ENCODE data around the gene FNDC11.
"Not testable (repeated sequence)": the region's sequence is repeated elsewhere in the genome, so short reads cannot be mapped to it uniquely, and the experiment has no call there.

The FNDC11 gene

GRCh38 chr20:63568170-63568981 is 14.4 kb downstream of the FNDC11 start:
- DNase-seq = no peak

DNA sequence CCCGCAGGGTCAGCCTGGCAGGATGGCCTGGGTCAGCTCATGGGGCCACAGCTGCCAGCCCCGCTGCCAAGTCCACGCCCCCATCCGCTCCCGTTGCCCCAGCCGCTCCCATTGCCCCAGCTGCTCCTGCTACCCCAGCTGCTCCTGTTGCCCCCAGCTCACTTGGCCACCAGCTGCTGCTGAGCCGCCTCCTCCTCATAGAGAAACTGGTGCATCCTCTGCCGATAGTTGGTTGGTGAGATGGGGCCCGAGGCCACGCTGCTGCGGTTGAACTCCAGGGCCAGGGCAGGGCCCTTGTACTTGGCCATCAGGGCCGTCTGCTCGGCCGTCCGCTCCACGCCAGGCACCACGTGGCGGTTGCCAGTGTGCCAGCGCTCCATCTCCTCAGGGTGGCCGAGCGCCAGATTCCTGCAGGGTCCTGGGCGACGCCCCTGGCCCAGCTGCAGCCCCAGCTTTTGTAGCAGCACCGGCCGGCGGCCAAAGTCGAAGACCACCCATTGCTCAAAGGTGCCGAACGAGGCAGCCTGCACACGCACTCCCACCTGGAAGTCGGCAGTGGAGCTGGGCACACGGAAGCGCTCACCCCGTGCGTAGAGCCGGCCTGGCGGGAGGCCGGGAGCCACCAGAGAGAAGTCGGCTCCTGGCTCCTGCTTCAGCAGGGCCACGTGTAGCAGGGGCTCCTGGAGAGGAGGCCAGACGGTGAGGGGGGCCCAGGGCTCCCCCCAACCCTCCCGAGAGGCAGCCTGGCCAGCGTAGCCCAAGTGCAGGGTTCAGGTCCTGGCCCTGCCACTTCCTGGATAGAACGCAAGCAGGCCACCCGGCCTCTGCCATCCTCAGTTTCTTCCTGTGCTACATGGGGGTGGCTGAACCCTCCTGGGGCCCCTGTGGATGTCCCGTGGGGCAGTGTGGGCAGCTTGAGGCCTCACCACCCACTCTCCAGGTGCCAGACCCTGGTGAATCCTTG is 15.3 kb downstream of the FNDC11 start:
- no peak for DNase-seq

DNA sequence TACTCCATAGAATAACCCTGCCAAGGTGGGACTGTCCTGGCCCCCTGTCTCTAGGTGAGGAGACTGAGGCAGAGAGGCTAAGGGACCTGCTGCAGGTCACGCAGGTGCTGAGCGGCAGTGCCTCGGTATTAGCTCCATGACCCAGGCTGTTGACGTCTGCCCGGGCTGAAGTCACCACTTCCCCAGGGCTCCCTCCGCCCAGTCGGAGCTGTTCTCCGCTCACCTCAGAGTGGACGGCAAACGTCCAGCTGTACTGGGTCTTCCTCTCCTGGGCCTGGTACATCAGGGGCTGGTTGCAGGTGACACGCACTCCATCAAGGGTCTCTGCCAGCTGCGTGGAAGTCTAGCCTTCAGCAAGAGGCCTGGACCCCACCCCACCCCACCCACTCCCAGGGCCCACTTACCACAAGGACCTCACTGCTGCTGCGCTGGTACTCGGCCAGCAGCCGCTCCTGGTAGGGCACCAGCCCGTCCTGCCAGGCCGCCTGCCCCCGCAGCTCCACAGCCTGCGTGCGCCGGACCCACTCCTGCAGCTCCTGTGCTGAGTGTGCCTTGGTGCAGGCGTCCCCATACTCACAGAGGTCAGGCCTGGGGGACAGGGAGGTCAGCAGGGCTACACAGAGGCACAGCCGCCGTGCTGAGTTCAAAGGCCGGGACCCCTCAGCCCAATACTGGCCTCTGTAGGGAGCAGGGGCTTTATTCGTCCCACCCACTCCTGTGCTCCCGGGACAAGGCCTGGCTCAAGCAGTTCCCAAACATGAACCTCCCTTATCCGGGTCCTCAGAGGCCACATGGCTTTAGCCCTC is 16.5 kb downstream of the FNDC11 start:
- DNase-seq = no peak

- DNase-seq = not testable (repeated sequence)
These were observed 17.1 kb downstream of the FNDC11 start for GRCh38 chr20:63571087-63571478.

- DNase-seq = no peak
These were observed 18.3 kb downstream of the FNDC11 start for GRCh38 chr20:63572071-63572787.

- DNase-seq = no peak
These were observed 19.1 kb downstream of the FNDC11 start for GRCh38 chr20:63572788-63573646.

GRCh38 chr20:63573647-63574131 is 19.7 kb downstream of the FNDC11 start:
- DNase-seq = no peak

DNA sequence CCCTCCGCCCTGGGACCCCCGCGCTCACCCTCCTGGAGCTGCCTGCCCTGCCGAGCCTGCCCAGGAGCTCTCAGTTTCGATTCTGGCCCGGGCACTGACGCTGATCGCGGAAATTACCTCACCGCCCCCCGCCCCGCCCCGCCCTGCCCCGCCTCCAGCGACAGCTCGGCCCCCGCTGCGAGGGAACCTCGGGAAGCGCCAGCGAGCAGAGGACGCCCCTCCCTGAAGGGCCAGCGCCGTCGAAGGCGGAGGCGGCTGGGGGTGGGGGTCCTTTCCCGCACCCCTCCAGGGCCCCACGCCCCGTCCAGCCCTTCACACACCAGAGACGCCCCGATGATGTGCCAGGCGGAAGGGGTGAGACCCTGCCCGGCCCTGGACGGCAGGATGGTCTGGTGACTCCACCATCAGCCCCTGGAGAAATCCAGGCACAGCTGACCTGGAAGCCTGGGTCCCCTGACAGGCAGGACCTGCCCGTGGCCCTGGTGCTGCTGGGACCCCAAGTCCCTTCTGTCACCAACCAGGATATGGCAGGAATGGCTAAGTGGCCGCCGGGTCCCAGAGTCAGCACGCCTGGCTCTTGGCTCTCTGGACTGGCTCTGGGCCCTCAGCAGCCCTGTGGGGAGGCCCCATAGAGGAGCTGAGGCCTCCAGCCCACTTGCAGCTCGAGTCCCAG is 20.3 kb downstream of the FNDC11 start, which contains the start of gene HELZ2:
TSS of gene HELZ2 (minus strand) at position 84 of the 673 bp plus-strand sequence. CDS start 1,854 bp downstream, outside the sequence.
- peak; percentile 78 for DNase-seq

DNA sequence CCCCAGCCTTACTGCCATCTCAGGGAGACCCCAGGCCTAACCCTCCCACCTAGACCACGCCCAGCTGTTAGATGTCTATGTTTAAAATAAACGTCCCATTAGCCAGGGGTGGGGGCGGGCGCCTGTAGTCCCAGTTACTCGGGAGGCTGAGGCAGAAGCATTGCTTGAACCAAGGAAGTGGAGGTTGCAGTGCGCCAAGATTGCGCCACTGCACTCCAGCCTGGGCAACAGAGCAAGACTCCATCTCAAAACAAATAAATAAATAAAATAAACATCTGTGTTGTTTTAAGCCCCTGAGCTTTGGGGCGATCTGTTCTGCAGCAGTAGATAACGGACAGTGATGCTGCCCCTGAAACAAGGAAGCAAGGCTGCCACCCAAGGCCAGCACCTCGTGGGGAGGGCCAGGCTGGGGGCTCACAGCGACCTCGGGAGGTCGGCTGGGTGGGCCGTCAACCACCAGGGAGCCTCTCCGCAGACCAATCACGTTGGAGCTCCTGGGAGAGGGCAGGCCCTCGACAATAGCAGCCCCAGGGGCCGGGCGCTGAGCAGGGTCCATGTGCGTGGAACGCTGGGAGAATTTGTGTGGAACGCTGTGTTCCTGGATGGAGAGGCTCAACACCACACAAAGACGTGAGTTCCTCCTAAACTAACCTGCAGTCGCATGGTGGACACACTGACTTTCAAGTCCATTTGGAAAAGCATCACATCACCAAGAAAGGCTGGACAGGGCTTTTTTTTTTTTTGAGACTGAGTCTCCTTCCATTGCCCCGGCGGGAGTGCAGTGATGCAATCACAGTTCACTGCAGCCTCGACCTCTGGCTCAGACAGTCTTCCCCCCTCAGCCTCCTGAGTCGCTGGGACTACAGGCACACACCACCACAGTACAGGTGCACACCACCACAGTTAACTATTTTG is 21.1 kb downstream of the FNDC11 start:
- DNase-seq = no peak

DNA sequence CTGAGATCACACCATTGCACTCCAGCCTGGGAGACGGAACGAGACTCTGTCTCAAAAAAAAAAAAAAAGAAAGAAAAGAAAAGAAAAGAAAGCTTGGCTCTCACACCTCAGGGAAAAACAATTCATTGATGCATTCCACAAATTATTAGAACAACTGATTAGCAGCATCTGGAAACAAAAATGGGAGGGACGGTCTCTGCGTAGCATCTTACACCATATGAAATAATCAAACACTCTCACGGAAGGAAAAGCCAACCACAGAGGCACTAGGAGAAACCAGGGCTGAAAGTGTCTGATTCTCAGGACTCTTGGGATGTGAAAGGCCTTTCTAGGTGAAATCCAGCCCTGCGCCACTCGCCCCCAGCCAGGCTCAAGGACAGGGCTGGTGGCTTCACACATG is 22.4 kb downstream of the FNDC11 start:
- no peak for DNase-seq

DNA sequence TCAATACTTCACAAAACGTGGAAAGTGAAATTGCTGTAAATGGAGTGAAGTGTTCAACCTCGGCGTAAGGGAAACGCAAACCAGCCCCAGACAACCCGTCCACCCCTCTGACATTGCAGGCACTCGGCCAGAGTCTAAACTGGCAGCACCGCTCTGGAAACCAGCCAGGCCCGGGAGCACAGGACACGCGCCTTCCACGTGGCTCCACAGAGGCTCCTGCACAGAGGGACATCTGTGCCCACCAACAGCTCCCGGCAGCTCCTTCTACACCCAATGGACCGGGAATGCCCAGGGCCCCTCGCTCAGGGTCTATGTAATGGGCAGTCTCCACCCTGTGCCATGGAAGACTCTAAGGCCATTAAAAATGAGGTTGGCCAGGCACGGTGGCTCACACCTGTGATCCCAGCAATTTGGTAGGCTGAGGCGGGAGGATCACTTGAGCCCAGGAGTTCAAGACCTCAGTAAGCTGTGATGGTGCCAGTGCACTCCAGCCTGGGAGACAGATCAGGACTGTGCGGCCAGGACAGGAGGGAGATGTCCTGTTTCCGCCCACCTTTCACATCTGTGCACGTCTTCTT is 23.4 kb downstream of the FNDC11 start:
- DNase-seq = no peak

GRCh38 chr20:63578224-63579016 is 24.5 kb downstream of the FNDC11 start:
- no peak for DNase-seq

DNA sequence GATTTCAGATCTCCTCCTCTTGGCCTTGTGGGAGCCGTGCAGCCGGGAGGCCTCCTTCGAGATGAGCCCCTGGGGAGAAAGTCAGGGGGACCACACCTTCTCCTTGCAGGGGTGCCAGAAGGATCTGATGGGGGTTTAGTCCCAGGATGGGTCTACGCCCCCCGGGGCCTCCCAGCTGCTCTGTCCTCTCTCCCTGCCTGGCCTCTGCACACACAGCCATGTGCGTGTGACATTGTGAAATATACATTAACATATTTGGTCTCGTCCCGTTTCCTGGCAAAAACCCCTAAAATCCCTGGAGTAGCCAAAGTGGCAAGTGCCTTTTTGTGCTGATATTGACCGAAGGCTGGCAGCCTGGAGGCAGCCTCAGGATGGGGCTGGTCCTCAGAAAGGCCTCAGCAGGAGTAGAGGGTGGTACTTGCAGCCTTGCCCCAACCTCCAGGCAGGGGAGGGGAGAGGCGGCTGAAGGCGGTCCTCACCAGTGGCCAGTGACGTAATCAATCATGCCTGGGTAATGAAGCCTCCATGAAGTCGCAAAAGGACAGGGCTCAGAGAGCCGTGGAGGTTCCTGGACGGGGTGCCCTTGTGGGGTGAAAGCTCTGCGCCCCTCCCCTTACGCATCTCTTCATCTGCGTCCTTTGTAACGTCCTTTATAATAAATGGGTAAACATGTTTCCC is 25.2 kb downstream of the FNDC11 start:
- DNase-seq = no peak

DNA sequence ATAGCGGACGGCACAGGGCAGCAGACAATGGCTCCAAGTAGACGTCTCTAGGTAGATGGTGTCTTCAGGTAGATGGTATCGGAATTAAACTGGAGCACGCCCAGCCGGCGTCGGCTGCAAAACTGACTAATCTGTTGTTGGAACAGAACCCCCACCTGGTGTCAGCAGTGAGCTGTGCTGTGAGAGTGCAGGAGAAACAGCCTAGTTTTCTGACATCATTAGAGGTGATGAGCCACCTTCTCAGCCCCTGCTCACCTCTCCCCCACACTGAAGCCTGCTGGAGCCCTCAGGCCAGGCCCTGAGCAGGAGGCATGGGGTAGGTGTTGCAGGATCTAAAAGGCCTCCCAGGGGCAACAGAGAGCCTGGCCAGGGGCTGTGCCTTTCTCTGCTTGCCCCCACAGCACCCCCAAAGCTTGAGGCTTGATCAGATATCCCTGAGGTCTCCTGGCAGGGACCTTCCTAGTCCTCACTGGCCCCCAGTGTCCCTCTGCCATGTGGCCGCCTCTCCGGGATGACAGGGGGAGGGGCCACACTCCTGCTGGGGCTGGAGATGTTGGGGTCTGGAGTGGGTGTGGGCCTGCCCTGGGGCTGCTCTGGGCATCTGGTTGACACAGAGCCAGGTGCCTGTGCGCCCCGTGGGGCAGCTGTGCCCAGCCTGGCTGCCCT is 27.0 kb downstream of the FNDC11 start:
- DNase-seq = peak; percentile 23

- DNase-seq = no peak
These were observed 28.6 kb downstream of the FNDC11 start for GRCh38 chr20:63582382-63583063.
